Liver (tissue), 3 donors: ENCODE results near the gene CUX1.

Experiments used
- EGR1 ChIP-seq, 2 donors: IDR thresholded peaks; 2 replicates each; pipeline ENCODE4 v1.6.1; 2016 to 2018; ENCODE audit warnings: antibody characterized with exemption in 2 of 2, low read depth in 2 of 2
- GABPA ChIP-seq, 2 donors: IDR thresholded peaks in 1 of 2; conservative IDR thresholded peaks in 1 of 2; 2 replicates each; pipeline ENCODE4 v1.6.1; 2016; ENCODE audit warnings: antibody characterized with exemption in 2 of 2, mild to moderate bottlenecking in 1 of 2, moderate library complexity in 1 of 2
- HNF4A ChIP-seq, 2 donors: conservative IDR thresholded peaks; 2 replicates each; pipeline ENCODE4 v1.6.1; 2016; ENCODE audit warnings: antibody characterized with exemption in 2 of 2, mild to moderate bottlenecking in 2 of 2
- HNF4G ChIP-seq: IDR thresholded peaks from 2 replicates; pipeline ENCODE4 v1.6.1; 2016; ENCODE audit warnings: antibody characterized with exemption
- JUND ChIP-seq, 2 donors: IDR thresholded peaks; 2 replicates each; pipeline ENCODE4 v1.6.1; 2016; ENCODE audit warnings: antibody characterized with exemption in 2 of 2
- NR2F2 ChIP-seq: IDR thresholded peaks from 2 replicates; pipeline ENCODE4 v1.6.1; 2016; ENCODE audit warnings: antibody characterized with exemption
- YY1 ChIP-seq: IDR thresholded peaks from 2 replicates; pipeline ENCODE4 v1.6.1; 2016; ENCODE audit warnings: antibody characterized with exemption, mild to moderate bottlenecking
- TF ChIP-seq, protein P1 (sequence below): fragments of 150-350 bp; IDR thresholded peaks from 2 replicates; pipeline ENCODE4 v1.5.1; 2017; ENCODE audit warnings: improper control_type of control experiment, low read depth, low read length; ENCODE audit not compliant: missing input control
- TF ChIP-seq, protein P2 (sequence below): IDR thresholded peaks from 2 replicates; pipeline ENCODE4 v1.6.1; 2016; ENCODE audit warnings: antibody characterized with exemption
- TF ChIP-seq, protein P3 (sequence below): IDR thresholded peaks from 2 replicates; pipeline ENCODE4 v1.6.1; 2016; ENCODE audit warnings: antibody characterized with exemption
- donor health status: healthy.
- donor health status: healthy.

DNA sequence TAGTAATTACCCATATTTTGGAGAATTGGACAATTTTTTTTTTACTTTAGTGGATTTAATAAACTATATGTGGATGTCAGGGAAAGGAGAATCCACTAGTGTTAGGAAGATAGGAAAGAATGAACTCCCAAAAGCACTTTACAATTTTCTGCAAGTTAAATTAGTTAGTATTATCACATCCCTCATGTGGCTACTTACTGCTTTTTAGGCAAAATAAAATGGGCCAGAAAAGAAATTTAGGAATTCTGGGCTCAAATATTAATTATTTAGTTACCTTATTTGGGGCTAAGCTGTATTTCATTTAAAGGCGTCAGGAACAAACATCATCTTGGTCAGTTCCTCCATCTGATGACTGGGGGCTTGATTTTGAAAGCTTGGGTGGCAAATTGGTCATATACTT, 4.8 kb upstream of the CUX1 start:
- TF ChIP-seq, protein P1, sequence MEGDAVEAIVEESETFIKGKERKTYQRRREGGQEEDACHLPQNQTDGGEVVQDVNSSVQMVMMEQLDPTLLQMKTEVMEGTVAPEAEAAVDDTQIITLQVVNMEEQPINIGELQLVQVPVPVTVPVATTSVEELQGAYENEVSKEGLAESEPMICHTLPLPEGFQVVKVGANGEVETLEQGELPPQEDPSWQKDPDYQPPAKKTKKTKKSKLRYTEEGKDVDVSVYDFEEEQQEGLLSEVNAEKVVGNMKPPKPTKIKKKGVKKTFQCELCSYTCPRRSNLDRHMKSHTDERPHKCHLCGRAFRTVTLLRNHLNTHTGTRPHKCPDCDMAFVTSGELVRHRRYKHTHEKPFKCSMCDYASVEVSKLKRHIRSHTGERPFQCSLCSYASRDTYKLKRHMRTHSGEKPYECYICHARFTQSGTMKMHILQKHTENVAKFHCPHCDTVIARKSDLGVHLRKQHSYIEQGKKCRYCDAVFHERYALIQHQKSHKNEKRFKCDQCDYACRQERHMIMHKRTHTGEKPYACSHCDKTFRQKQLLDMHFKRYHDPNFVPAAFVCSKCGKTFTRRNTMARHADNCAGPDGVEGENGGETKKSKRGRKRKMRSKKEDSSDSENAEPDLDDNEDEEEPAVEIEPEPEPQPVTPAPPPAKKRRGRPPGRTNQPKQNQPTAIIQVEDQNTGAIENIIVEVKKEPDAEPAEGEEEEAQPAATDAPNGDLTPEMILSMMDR: no peak
- TF ChIP-seq, protein P2, sequence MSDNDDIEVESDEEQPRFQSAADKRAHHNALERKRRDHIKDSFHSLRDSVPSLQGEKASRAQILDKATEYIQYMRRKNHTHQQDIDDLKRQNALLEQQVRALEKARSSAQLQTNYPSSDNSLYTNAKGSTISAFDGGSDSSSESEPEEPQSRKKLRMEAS: no peak
- no peak for TF ChIP-seq GABPA (IDR thresholded peaks at IDR 0.05 in 1 of 2, conservative IDR thresholded peaks at IDR 0.05 in 1 of 2)
- TF ChIP-seq, protein P3, sequence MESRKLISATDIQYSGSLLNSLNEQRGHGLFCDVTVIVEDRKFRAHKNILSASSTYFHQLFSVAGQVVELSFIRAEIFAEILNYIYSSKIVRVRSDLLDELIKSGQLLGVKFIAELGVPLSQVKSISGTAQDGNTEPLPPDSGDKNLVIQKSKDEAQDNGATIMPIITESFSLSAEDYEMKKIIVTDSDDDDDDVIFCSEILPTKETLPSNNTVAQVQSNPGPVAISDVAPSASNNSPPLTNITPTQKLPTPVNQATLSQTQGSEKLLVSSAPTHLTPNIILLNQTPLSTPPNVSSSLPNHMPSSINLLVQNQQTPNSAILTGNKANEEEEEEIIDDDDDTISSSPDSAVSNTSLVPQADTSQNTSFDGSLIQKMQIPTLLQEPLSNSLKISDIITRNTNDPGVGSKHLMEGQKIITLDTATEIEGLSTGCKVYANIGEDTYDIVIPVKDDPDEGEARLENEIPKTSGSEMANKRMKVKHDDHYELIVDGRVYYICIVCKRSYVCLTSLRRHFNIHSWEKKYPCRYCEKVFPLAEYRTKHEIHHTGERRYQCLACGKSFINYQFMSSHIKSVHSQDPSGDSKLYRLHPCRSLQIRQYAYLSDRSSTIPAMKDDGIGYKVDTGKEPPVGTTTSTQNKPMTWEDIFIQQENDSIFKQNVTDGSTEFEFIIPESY: no peak
- TF ChIP-seq HNF4A (conservative IDR thresholded peaks at IDR 0.05): no peak
- TF ChIP-seq JUND (IDR thresholded peaks at IDR 0.05): no peak
- no peak for TF ChIP-seq HNF4G
- TF ChIP-seq EGR1 (IDR thresholded peaks at IDR 0.05; ENCODE audit: low read depth in 2 of 2): no peak
- TF ChIP-seq YY1: no peak
- TF ChIP-seq NR2F2: no peak
